Measurements from ENCODE around the gene VAT1.

Gene VAT1

DNA sequence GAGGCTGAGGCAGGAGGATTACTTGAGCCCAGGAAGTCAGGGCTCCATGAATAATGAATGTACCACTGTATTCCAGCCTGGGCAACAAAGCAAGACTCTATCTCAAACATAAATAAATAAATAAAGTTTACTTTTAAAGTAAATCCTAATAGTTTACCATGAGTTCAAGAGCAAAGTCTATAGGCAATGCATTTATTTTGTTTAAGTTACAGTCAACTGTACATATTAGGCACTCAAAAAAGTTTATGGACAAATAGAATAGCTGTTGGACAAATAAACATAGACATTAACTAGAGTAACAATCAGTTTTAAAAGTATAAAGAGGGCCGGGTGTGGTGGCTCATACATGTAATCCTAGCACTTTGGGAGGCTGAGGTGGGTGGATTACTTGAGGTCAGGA is 54.3 kb downstream of the VAT1 start:
- DNase-seq: no peak

All from NCI-H1436 treated with DMSO at 0.1 percent for 48 hours (cell line).